ENCODE measurements around the gene SDE2. TPM values are rescaled to one million over a fixed set of nuclear protein-coding genes. Genes with fewer than 3 reads are reported as not detected.
"Not testable (repeated sequence)": the region's sequence is repeated elsewhere in the genome, so short reads cannot be mapped to it uniquely, and the experiment has no call there.

The SDE2 gene
- polyA plus RNA-seq, 12 donors: 11.8 to 17.0 (median 15.0) TPM; not detected in 1

DNA sequence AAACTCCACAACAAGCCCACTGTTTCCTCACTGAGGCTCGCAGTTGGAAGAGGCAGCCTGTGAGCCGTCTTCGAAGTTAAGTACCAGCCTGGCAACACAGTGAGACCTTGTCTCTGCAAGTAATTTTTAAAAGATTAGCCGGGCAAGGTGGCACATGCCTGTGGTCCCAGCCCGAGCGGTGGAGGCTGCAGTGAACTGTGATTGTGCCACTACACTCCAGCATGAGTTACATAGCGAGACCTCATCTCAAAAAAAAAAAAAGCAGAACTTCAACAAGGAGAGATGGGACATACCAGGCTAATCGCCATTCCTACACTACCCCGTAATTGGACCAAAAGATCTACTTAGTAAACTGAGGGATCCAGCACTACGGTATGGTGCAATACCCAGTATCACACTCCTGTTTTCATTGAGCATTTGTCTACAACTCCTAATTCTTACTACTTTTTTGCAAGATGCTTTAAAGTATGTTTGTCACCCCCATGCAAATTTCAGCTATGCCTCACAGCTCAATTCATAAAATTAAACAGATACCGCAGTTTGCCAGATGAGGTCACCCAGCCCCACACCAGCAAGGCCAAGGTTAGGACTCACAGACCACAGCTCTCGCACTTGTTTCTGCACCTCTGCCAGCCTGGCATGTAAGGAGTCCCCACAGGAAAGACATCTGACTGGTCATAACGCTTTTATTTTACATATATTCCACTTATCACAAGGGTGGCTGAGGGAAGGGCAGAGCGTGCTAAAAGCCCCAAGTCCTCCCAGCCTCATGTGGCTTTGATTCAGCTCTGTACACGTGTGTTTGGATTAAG, 21.0 kb downstream of the SDE2 start:
- no peak for DNase-seq

DNA sequence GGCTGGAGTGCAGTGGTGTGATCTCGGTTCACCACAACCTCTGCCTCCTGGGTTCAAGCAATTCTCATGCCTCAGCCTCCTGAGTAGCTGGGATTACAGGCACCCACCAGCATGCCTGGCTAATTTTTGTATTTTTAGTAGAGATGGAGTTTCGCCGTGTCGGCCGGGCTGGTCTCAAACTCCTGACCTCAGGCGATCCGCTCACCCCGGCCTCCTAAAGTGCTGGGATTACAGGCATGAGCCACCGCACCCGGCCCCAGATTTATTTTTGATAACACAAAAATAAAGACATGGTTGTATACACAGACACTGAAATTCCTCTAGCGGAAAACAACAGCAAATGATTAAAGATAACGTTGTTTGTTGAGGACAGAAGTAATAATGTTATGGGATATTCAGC, 24.0 kb downstream of the SDE2 start:
- not testable (repeated sequence) for DNase-seq

GRCh38 chr1:225974454-225974853, 24.7 kb downstream of the SDE2 start:
- no peak for DNase-seq

GRCh38 chr1:225973158-225973557, 26.0 kb downstream of the SDE2 start:
- DNase-seq: no peak

DNA sequence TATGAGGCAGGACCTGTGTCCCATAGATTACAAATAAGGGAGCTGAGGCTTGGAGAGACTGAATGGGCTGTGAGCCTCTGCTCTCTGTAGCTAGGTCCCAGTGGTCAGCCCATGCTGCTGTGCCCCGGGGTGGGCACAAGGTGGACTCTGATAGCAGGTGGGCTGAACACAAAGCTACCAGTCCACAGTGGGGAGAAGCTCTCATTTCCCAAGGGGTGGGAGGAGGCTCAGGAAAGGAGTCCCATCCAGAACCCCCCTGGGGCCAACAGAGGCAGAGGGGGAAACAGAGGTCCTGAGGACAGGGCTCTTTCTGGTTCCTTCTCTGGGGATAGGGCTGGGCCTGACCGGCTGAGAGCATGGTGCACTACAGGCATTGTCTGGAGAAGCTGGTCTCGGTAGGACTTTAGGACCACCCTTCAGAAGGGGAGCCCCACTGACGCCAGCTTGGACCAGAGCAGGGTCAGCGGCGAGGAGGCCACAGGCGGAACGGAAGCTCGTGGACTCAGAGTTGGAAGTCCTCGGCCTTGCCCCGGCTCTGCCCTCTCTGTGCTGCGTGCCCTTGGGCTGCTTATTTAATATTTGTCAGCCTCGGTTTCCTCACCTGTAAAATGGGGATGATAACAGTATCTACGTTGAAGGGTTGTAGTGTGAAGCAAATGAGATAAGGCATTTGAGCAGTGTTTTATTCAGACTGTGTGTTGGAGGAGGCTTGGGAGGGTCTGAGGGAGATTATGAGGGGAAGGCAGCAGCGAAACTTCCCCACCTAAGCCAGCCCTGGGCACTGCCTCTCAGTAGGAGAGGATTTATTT, 26.6 kb downstream of the SDE2 start:
- no peak for DNase-seq

DNA sequence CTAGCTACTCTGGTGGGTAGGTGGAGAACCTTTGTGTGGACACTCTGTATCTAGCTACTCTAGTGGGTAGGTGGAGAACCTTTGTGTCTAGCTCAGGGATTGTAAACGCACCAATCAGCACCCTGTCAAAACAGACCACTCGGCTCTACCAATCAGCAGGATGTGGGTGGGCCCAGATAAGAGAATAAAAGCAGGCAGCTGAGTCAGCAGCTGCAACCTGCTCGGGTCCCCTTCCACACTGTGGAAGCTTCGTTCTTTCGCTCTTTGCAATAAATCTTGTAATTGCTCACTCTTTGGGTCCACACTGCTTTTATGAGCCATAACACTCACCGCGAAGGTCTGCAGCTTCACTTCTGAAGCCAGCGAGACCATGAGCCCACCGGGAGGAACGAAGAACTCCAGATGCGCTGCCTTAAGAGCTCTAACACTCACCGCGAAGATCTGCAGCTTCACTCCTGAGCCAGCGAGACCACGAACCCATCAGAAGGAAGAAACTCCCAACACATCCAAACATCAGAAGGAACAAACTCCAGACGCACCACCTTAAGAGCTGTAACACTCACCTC, 28.5 kb downstream of the SDE2 start:
- DNase-seq: not testable (repeated sequence)

DNA sequence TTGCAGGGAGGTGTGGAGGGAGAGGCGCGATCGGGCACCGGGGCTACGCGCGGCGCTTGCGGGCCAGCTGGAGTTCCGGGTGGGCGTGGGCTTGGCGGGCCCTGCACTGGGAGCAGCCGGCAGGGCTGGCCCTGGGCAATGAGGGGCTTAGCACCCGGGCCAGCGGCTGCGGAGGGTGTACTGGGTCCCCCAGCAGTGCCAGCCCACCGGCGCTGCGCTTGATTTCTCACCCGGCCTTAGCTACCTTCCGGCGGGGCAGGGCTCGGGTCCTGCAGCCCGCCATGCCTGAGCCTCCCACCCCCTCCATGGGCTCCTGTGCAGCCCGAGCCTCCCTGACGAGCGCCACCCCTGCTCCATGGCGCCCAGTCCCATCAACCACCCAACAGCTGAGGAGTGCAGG, 29.4 kb downstream of the SDE2 start:
- DNase-seq: not testable (repeated sequence)

GRCh38 chr1:225965231-225965630, 33.9 kb downstream of the SDE2 start:
- DNase-seq: no peak

- no peak for DNase-seq
Measured at GRCh38 chr1:225963735-225964530, 35.2 kb downstream of the SDE2 start.

DNA sequence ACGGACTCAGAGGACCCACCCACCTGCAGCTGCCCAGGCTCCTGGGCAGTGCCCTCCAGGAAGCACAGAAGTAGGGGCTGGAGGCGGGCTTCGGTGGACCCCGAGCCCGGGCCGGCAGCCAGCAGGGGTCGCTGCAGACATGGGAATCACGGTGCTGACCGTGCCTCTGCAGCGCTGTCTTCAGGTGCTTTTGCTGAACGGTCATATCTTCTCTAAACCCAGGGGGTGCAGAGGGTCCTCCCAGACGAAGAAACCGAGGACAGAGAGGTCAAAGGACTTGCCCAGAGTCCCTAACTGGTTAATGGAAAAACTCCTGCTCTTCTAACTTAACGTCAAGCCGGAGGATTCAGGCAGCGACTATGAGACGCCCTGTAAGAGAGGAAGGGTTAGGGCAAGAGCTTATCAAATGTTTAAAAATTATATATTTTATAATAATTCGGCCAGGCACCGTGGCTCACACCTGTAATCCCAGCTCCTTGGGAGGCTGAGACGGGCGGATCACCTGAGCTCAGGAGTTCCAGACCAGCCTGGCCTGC, 36.6 kb downstream of the SDE2 start:
- no peak for DNase-seq

DNA sequence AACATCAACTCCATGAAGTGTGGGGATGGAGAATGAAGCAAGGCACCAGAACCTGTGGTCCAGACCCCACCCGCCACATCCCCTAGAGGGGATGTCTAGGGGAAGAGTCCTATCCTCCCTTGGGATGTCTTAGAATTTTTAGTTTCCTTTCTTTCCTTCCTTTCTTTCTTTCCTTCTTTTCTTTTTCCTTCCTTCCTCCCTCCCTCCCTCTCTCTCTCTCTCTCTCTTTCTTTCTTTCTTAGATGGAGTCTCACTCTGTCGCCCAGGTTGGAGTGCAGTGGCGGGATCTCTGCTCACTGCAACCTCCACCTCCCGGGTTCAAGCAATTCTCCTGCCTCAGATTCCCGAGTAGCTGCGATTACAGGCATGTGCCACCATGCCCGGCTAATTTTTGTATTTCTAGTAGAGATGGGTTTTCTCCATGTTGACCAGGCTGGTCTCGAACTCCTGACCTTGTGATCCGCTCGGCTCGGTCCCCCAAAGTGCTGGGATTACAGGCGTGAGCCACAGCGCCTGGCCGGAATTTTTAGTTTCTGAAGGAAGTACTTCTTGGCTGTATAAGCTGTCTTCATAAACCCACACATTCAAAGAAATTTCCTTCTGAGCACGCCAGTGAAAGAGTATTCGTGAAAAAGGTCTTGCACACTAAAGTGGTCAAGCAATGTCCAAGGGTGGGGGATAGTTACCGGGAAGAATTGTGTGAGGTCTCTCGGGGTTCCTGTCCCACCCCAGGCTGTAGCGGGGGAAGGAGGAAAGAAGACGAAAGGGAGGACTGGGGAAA, 37.3 kb downstream of the SDE2 start:
- no peak for DNase-seq

DNA sequence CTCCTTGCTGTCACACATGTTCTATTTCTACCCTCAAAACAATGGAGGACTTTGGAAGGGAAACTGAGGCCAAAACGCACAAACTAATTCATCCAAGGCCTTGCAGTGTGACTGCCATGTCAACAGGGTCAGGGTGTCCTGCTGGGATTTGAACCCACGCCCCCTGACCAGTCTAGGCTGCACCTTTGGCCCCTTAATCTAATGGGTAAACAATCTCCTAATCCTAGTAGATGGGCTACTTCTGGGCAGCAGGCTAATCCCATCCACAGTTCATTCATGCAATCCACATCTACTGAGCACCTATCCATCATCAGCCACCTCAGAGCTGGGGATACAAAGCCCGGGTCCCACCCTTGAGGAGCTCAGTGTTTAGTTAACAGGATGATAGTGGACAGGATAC, 41.1 kb downstream of the SDE2 start:
- DNase-seq: no peak

DNA sequence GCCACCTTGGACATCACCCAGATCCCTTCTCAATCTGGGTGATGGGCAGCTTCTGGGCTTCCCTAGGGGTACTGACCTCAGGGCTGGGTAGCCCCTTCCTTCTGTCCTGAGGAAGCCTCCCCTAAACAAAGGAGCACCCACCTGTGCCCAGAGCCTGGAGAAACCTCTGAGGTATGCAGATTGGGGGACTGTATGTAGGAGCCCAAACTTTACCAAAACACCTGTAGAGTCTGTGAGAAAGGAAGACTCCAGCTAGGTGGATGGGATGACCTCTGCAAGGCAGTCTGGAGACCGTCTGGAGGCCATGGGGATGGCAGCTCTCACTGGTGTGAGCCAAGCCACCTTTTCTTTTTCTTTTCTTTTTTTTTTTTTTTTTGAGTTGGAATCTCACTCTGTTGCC, 44.4 kb downstream of the SDE2 start:
- DNase-seq: no peak

- no peak for DNase-seq
Measured at GRCh38 chr1:225953315-225953714, 45.8 kb downstream of the SDE2 start.

GRCh38 chr1:225950905-225951497, 48.1 kb downstream of the SDE2 start:
- DNase-seq: no peak

DNA sequence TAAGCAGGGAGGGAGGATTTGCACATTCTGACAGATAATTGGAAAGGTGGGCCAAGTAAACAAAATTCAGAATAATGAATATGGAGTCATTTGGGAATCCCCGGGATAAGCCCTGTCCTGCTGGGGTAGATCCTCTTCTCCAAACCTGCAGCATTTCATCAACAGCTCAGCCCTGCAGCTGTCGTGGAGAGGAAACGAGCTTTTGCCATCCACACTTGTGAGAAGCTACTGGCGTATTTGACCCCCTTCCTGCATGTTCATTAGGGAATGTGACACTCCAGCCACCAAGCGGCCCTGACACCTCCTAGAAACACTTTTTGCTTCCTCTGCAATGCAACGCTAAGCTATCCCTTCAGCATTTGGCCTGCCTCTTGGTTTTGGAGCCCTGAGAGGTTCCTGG, 50.1 kb downstream of the SDE2 start:
- no peak for DNase-seq

DNA sequence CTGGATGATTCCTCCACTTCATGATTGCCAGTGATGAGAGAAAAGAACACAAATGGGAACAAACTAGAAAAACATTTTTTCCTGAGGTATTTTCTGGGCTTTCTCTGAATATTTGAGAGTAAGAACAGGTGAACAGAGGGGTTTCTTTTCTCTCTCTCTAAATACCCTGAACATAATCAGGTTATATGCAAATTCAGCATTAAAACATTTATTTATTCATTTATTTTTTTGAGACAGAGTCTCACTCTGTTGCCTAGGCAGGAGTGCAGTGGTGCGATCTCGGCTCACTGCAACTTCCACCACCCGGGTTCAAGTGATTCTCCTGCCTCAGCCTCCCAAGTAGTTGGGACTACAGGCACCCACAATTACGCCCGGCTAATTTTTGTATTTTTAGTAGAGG, 52.3 kb downstream of the SDE2 start:
- DNase-seq: no peak

DNA sequence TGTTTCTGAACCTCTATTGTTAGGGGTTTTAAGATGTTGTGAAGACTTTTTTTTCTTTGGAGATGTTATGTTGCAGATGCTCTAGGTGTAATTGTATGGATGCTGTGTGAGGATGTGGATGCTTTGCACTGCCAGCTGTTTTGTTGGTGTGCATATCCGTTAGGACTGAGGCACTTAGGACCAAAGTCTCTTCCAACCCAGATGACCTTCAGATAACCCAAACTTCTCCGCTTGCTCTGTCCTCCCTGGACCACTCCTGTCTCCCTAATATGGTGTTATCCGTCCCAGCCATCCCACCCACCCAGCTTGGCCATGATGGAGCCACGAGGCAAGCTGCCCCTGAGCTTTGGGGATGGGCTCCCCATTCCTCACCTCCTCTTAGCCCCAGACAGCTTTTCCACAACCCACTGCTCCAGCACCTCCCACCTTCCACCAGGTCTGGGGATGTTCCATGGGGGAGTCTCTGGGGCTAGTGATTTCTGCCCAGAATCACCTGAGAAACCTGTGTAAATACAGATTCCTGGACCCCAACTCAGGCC, 53.0 kb downstream of the SDE2 start:
- DNase-seq: no peak

- DNase-seq: no peak
Measured at GRCh38 chr1:225945564-225945963, 53.6 kb downstream of the SDE2 start.

- no peak for DNase-seq
Measured at GRCh38 chr1:225944951-225945350, 54.2 kb downstream of the SDE2 start.
